Testis (tissue), 3 donors: ENCODE data around the gene SIPA1L3. TPM values are rescaled to one million over a fixed set of nuclear protein-coding genes. Genes with fewer than 3 reads are reported as not detected.

Source experiments
- DNase-seq: peaks from one replicate; pipeline ENCODE4 v3.0.0-alpha.2; 2019
- H3K27ac ChIP-seq, 2 donors: fragments of 200-600 bp; sonication (generic); one replicate each; pipeline ENCODE4 v1.5.1; 2019
- H3K27me3 ChIP-seq: fragments of 200-600 bp; sonication (generic); one replicate; pipeline ENCODE4 v1.5.1; 2019
- H3K36me3 ChIP-seq: fragments of 200-600 bp; sonication (generic); one replicate; pipeline ENCODE4 v1.5.1; 2017; ENCODE audit warnings: low read depth; ENCODE audit errors: missing control alignments
- H3K4me1 ChIP-seq: fragments of 200-600 bp; sonication (generic); one replicate; pipeline ENCODE4 v1.5.1; 2019
- H3K4me3 ChIP-seq, 2 donors: fragments of 200-600 bp; sonication (generic); one replicate each; pipeline ENCODE4 v1.5.1; 2017 to 2019
- H3K9me3 ChIP-seq: fragments of 200-600 bp; sonication (generic); one replicate; pipeline ENCODE4 v1.5.1; 2017
- POLR2A ChIP-seq: fragments of 450-650 bp; IDR thresholded peaks from one replicate; pipeline ENCODE4 v1.6.1; 2017; ENCODE audit warnings: antibody characterized with exemption, mild to moderate bottlenecking, moderate library complexity
- WGBS, 2 donors: methylation state at CpG; one replicate each; pipeline ENCODE4 v1.1.5; 2018; 5-methylcytosine and 5-hydroxymethylcytosine counted together
- intact Hi-C: fragments of 100-400 bp; cut with DNase I; formaldehyde crosslinking; loops from one replicate; pipeline ENCODE4 v1.15.1; 2023; ENCODE audit warnings: low total_unique reads
- polyA plus RNA-seq: library from polyadenylated mRNA; stranded (reverse); fragments of 350-450 nt; fragmentation: Illumina TruSeq; extraction: RNeasy Lipid Tissue Mini Kit (QIAGEN cat#74804); gene quantifications from one replicate; pipeline ENCODE4 v1.2.3, GENCODE V29; 2014; ENCODE audit warnings: low read depth, low replicate concordance; ENCODE audit not compliant: insufficient read depth
- total RNA-seq, 2 donors: library from RNA; depleted of rRNA; stranded (reverse); fragments of >200 nt; gene quantifications; one replicate each; pipeline ENCODE4 v1.2.3, GENCODE V29; 2016
- TF ChIP-seq, protein P1 (sequence below), 3 experiments: fragments of 450-650 bp in 2 of 3; fragments of 200-600 bp in 1 of 3; sonication (generic) in 1 of 3; IDR thresholded peaks; one replicate each; pipeline ENCODE4 v1.5.1; 2016 to 2019; ENCODE audit warnings: antibody characterized with exemption in 3 of 3, mild to moderate bottlenecking in 2 of 3, moderate library complexity in 1 of 3

The SIPA1L3 gene
- total and polyA plus RNA-seq, 3 donors from 2014 or later = 21.1 to 47.6 (median 43.7) TPM

DNA sequence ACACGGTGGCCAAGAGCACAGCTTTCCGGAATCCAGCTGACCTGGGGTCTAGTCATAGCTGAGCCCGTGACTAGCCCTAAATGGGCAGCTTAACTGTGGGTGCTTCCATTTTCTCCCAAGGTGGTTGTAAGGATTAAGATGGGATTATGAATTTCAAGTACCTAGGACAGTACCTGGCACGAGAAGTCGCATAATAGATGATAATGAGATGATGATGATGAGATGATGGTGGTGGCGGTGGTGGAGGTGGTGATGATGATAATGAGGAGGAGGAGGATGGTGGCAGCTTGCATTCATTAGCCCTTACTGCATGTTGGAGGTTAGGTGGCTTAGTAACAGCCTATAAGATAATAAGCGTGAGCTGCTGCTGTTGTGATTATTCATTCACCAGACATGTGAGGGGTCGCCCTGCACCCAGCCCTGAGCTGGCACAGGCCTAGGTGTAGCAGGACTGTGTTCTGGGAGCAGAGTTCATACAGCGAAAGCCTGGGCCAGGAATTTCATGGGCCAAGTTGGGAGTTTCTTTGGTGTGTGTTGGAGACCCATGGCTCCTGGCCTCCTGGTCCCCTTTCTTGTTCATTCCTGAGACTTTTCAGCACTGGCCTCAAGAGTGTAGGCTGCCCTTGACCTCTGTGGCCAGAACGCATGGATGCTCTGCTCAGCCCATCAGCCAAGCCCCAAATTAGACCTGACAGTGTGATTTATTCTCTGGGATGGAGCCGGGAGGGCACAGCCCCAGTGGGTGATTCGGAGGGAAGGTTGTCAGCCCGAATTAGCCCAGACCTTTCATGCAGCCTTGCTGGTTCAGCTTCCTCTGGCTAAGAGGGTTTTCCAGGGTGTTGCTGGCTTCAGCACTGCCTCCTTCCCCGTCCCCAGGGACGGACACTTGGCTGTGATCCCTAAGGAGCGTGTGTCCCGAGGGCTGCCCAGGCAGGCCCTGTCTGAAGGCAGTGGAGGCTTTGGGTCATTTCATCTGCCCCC, 128.8 kb downstream of the SIPA1L3 start:
- H3K9me3 ChIP-seq = no peaks in the 10 kb centered on the region
- no peak overlapping the region for H3K4me3 ChIP-seq
- H3K27me3 ChIP-seq = no peaks in the 10 kb centered on the region
- TF ChIP-seq POLR2A = no peak
- TF ChIP-seq, protein P1, sequence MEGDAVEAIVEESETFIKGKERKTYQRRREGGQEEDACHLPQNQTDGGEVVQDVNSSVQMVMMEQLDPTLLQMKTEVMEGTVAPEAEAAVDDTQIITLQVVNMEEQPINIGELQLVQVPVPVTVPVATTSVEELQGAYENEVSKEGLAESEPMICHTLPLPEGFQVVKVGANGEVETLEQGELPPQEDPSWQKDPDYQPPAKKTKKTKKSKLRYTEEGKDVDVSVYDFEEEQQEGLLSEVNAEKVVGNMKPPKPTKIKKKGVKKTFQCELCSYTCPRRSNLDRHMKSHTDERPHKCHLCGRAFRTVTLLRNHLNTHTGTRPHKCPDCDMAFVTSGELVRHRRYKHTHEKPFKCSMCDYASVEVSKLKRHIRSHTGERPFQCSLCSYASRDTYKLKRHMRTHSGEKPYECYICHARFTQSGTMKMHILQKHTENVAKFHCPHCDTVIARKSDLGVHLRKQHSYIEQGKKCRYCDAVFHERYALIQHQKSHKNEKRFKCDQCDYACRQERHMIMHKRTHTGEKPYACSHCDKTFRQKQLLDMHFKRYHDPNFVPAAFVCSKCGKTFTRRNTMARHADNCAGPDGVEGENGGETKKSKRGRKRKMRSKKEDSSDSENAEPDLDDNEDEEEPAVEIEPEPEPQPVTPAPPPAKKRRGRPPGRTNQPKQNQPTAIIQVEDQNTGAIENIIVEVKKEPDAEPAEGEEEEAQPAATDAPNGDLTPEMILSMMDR (IDR thresholded peaks at IDR 0.05) = no peak
- H3K36me3 ChIP-seq = no peaks in the 10 kb centered on the region
- H3K4me1 ChIP-seq = peaks cover 4% of the 10 kb centered on the region
- H3K27ac ChIP-seq = no peak overlapping the region
- WGBS, 2 donors = 69 to 70% methylated on average over 16 to 17 of the region's 17 CpGs
- intact Hi-C loops = no loop called here
- no peak for DNase-seq

DNA sequence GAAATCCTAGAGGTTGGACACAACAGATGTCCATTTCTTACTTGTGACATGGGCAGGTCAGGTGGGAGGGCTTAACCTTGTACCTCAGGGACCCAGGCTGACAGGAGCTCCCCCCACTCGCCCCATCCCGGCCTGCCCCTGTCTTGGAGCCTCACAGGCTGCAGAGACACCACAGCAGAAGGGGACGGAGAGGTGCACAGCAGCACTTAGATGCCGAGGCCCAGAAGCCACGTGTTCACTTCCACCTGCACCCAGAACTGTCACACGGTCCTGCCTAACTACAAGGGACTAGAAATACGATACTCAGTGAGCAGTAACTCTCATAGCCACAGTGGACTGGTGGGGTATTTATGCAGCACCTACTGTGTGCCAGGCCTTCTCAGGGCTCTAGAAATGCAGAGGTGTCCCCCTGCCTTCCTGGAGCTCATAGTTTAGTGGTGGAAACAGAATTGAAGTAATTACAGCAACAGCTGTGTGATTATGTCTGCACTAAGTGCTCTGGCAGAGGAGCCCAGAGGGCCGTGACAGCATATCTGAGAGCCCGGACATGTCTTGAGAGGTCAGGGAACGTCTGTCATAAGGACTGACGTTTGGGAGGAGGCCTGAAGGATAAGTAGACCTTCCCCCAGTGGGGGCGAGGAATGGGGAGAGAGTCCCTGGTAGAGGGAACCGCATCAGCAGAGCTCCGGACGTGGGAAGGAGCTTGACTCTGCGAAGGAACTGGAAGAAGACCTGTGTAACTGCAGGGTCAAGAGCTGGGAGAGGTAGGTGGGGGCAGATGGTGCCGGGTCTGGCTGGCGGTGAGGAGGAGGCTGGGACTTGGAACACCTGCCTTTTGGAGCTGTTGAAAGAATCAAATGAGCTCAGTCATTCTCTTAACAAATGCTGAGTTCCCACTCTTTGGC, 130.0 kb downstream of the SIPA1L3 start:
- Histone ChIP-seq H3K4me1 (peaks cover 4% of the 10 kb centered on the region), H3K27me3 (no peaks in the 10 kb centered on the region), H3K4me3 (no peak overlapping the region), H3K9me3 (no peaks in the 10 kb centered on the region), H3K27ac (no peak overlapping the region), H3K36me3 (no peaks in the 10 kb centered on the region)
- intact Hi-C loops = no loop called here
- TF ChIP-seq, protein P1 (IDR thresholded peaks at IDR 0.05) = no peak
- TF ChIP-seq POLR2A = no peak
- WGBS, 2 donors = 73 to 84% methylated on average over 16 to 18 of the region's 18 CpGs
- no peak for DNase-seq

DNA sequence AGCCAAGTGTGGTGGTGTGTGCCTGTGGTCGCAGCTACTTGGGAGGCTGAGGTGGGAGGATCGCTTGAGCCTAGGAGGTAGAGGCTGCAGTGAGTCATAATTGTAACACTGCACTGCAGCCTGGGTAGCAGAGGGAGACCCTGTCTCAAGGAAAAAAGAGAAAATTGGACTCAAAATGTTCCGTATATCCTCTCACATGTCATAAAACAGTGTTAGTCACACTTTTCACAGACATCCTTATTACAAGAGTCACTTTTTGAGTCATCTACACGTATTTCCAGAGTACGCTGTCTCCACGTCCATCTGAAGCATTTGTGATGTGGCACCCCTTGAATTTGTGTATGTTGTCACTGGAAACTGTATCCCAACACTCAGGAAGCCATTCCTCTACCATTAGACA, 133.0 kb downstream of the SIPA1L3 start:
- no peaks in the 10 kb centered on the region for H3K27me3 ChIP-seq
- intact Hi-C loops = no loop called here
- 91 to 96% methylated on average over 6 of the region's 6 CpGs for WGBS, 2 donors

DNA sequence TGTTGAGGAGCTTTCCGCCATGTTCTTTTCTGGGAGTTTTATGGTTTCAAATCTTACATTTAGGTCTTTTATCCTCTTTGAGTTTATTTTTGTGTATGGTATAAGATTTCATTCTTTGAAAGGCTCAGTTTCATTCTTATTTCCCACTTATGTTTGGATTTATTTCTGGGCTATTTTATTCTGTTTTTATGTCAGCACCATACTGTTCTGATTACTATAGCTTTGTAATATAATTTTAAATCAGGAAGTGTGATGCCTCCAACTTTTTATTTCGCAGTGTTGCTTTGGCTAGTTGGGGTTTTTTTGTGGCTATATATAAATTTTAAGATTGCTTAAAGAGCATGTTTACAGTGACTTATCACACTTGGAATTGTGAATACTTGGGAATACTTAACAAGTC, 135.1 kb downstream of the SIPA1L3 start:
- 96 to 98% methylated on average over 2 of the region's 2 CpGs for WGBS, 2 donors
- intact Hi-C loops = no loop called here
- no peak for DNase-seq
- no peaks in the 10 kb centered on the region for H3K4me1 ChIP-seq
- TF ChIP-seq, protein P1 (IDR thresholded peaks at IDR 0.05) = no peak
- no peak for TF ChIP-seq POLR2A
- H3K27me3 ChIP-seq = no peaks in the 10 kb centered on the region
- no peaks in the 10 kb centered on the region for H3K36me3 ChIP-seq
- H3K9me3 ChIP-seq = no peaks in the 10 kb centered on the region
- no peak overlapping the region for H3K27ac ChIP-seq
- no peak overlapping the region for H3K4me3 ChIP-seq

More for the DNA sequence above, 133.0 kb downstream of the SIPA1L3 start:
- no peak for TF ChIP-seq POLR2A
- TF ChIP-seq, protein P1 (IDR thresholded peaks at IDR 0.05) = no peak
- H3K36me3 ChIP-seq = no peaks in the 10 kb centered on the region
- H3K4me3 ChIP-seq = no peak overlapping the region
- no peak overlapping the region for H3K27ac ChIP-seq
- H3K4me1 ChIP-seq = peaks cover 4% of the 10 kb centered on the region
- DNase-seq = no peak
- no peaks in the 10 kb centered on the region for H3K9me3 ChIP-seq
